ENCODE data around the gene SIT1.
"Not testable (repeated sequence)": the region's sequence is repeated elsewhere in the genome, so short reads cannot be mapped to it uniquely, and the experiment has no call there.

The SIT1 gene

GRCh38 chr9:35660966-35661415 lies 10.3 kb upstream of the SIT1 start:
- no peak for DNase-seq (ENCODE audit: low spot score)

- no peak for DNase-seq (ENCODE audit: low spot score)
Observed at GRCh38 chr9:35659340-35659739, 8.6 kb upstream of the SIT1 start.

GRCh38 chr9:35658968-35659220 lies 8.2 kb upstream of the SIT1 start:
- no peak for DNase-seq (ENCODE audit: low spot score)

- DNase-seq (ENCODE audit: low spot score) = peak; percentile 93
Observed at GRCh38 chr9:35658137-35658967, 7.6 kb upstream of the SIT1 start, which contains the start of gene CCDC107. CCDC107 (plus strand) TSS chr9:35658292; CDS start chr9:35658380, 88 bp downstream.

GRCh38 chr9:35657546-35658136 lies 6.9 kb upstream of the SIT1 start, which contains the start of gene RMRP:
RMRP (minus strand) TSS chr9:35658019.
- DNase-seq (ENCODE audit: low spot score) = peak; percentile 99

GRCh38 chr9:35656831-35657545 lies 6.3 kb upstream of the SIT1 start:
- peak; percentile 57 for DNase-seq (ENCODE audit: low spot score)

GRCh38 chr9:35656348-35656747 lies 5.6 kb upstream of the SIT1 start:
- DNase-seq (ENCODE audit: low spot score) = no peak

- DNase-seq (ENCODE audit: low spot score) = no peak
Observed at GRCh38 chr9:35653611-35654010, 2.9 kb upstream of the SIT1 start.

GRCh38 chr9:35652829-35653209 lies 2.1 kb upstream of the SIT1 start:
- DNase-seq (ENCODE audit: low spot score) = no peak

GRCh38 chr9:35651956-35652828 lies 1.5 kb upstream of the SIT1 start:
- DNase-seq (ENCODE audit: low spot score) = no peak

GRCh38 chr9:35649431-35650340 lies 1.0 kb downstream of the SIT1 start:
- DNase-seq (ENCODE audit: low spot score) = no peak

GRCh38 chr9:35646533-35647265 lies 4.0 kb downstream of the SIT1 start:
- peak; percentile 94 for DNase-seq (ENCODE audit: low spot score)

GRCh38 chr9:35646153-35646532 lies 4.6 kb downstream of the SIT1 start:
- DNase-seq (ENCODE audit: low spot score) = no peak

- not testable (repeated sequence) for DNase-seq (ENCODE audit: low spot score)
Observed at GRCh38 chr9:35645736-35646135, 5.0 kb downstream of the SIT1 start.

GRCh38 chr9:35643046-35643445 lies 7.7 kb downstream of the SIT1 start:
- DNase-seq (ENCODE audit: low spot score) = no peak

GRCh38 chr9:35641478-35641877 lies 9.3 kb downstream of the SIT1 start:
- not testable (repeated sequence) for DNase-seq (ENCODE audit: low spot score)

GRCh38 chr9:35640431-35640830 lies 10.3 kb downstream of the SIT1 start:
- not testable (repeated sequence) for DNase-seq (ENCODE audit: low spot score)

- DNase-seq (ENCODE audit: low spot score) = no peak
Observed at GRCh38 chr9:35639631-35640030, 11.1 kb downstream of the SIT1 start.

GRCh38 chr9:35639225-35639624 lies 11.5 kb downstream of the SIT1 start:
- not testable (repeated sequence) for DNase-seq (ENCODE audit: low spot score)

GRCh38 chr9:35638751-35639150 lies 12.0 kb downstream of the SIT1 start:
- DNase-seq (ENCODE audit: low spot score) = not testable (repeated sequence)

Data from Ammon's horn (tissue), 1 donor.